Panc1 (cell line): ENCODE data around the gene TFB1M.

Experiments
- POLR2AphosphoS5 ChIP-seq: IDR thresholded peaks from 2 replicates; pipeline ENCODE4 v1.6.1; 2012; ENCODE audit warnings: mild to moderate bottlenecking, low read depth, low read length, moderate library complexity
- SIN3A ChIP-seq: IDR thresholded peaks from 2 replicates; pipeline ENCODE4 v1.6.1; 2012; ENCODE audit warnings: low read depth, mild to moderate bottlenecking, low read length, moderate library complexity, borderline replicate concordance; ENCODE audit not compliant: insufficient read depth
- TF ChIP-seq, protein P1 (sequence below): fragments of 450-650 bp; IDR thresholded peaks from 2 replicates; pipeline ENCODE4 v1.5.1; 2017; ENCODE audit warnings: mild to moderate bottlenecking
- TF ChIP-seq, protein P2 (sequence below), 2 experiments: IDR thresholded peaks; 2 replicates each; pipeline ENCODE4 v1.6.1; 2011 to 2012; ENCODE audit warnings: low read depth in 2 of 2, control low read depth in 1 of 2, low read length in 1 of 2, mild to moderate bottlenecking in 1 of 2, moderate library complexity in 1 of 2; ENCODE audit not compliant: insufficient read depth in 1 of 2

GRCh38 chr6:155276638-155277037 lies 37.6 kb downstream of the TFB1M start:
- TF ChIP-seq, protein P1, sequence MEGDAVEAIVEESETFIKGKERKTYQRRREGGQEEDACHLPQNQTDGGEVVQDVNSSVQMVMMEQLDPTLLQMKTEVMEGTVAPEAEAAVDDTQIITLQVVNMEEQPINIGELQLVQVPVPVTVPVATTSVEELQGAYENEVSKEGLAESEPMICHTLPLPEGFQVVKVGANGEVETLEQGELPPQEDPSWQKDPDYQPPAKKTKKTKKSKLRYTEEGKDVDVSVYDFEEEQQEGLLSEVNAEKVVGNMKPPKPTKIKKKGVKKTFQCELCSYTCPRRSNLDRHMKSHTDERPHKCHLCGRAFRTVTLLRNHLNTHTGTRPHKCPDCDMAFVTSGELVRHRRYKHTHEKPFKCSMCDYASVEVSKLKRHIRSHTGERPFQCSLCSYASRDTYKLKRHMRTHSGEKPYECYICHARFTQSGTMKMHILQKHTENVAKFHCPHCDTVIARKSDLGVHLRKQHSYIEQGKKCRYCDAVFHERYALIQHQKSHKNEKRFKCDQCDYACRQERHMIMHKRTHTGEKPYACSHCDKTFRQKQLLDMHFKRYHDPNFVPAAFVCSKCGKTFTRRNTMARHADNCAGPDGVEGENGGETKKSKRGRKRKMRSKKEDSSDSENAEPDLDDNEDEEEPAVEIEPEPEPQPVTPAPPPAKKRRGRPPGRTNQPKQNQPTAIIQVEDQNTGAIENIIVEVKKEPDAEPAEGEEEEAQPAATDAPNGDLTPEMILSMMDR = no peak
- no peak for TF ChIP-seq POLR2AphosphoS5
- TF ChIP-seq, protein P2, sequence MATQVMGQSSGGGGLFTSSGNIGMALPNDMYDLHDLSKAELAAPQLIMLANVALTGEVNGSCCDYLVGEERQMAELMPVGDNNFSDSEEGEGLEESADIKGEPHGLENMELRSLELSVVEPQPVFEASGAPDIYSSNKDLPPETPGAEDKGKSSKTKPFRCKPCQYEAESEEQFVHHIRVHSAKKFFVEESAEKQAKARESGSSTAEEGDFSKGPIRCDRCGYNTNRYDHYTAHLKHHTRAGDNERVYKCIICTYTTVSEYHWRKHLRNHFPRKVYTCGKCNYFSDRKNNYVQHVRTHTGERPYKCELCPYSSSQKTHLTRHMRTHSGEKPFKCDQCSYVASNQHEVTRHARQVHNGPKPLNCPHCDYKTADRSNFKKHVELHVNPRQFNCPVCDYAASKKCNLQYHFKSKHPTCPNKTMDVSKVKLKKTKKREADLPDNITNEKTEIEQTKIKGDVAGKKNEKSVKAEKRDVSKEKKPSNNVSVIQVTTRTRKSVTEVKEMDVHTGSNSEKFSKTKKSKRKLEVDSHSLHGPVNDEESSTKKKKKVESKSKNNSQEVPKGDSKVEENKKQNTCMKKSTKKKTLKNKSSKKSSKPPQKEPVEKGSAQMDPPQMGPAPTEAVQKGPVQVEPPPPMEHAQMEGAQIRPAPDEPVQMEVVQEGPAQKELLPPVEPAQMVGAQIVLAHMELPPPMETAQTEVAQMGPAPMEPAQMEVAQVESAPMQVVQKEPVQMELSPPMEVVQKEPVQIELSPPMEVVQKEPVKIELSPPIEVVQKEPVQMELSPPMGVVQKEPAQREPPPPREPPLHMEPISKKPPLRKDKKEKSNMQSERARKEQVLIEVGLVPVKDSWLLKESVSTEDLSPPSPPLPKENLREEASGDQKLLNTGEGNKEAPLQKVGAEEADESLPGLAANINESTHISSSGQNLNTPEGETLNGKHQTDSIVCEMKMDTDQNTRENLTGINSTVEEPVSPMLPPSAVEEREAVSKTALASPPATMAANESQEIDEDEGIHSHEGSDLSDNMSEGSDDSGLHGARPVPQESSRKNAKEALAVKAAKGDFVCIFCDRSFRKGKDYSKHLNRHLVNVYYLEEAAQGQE (IDR thresholded peaks at IDR 0.05; ENCODE audit: insufficient read depth in 1 of 2, low read depth in 2 of 2, low read length in 1 of 2) = no peak
- TF ChIP-seq SIN3A = no peak
